ENCODE results near the gene SYNJ2. TPM values are rescaled to one million over a fixed set of nuclear protein-coding genes. Genes with fewer than 3 reads are reported as not detected.
"Not testable (repeated sequence)": the region's sequence is repeated elsewhere in the genome, so short reads cannot be mapped to it uniquely, and the experiment has no call there.

The SYNJ2 gene
- total and polyA plus RNA-seq, 2 donors from 2014 or later = 1.7 to 15.8 TPM

DNA sequence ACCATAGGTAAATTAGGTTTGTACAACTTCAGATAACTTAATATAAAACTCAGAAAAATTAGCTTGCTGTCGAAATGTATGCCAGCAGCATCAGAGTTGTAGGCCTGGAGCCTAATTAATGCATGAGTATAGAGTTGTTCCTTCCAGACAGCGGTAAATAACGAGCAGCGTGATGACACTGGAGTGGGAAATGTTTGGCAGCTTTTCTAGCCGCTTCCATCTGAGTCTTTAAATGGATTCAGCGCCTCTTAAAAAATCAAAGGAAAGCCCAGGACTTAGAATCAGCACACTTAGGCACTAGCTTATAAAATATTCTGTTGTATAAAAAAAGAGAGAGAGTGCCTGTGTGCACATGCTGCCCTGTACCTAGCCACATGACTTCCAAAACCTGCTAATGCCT lies 43.7 kb upstream of the SYNJ2 start:
- FAIRE-seq (no peak), DNase-seq (no peak)
- TF ChIP-seq CTCF (IDR thresholded peaks at IDR 0.05; ENCODE audit: borderline replicate concordance, extremely low read depth, insufficient read depth) = no peak
- no peaks in the 10 kb centered on the region for H3K9me3 ChIP-seq (ENCODE audit: control insufficient read depth in 2 of 3, insufficient read depth in 1 of 3, low read length in 3 of 3)
- intact Hi-C loops (cut with DNase I) = no loop called here
- no peak overlapping the region for H3K9ac ChIP-seq (ENCODE audit: low read length in 3 of 3)
- H3K27ac ChIP-seq (ENCODE audit: low read depth in 2 of 2, low read length in 2 of 2) = no peak overlapping the region
- H3K4me3 ChIP-seq (ENCODE audit: low read length in 3 of 3) = no peak overlapping the region
- no peaks in the 10 kb centered on the region for H3K27me3 ChIP-seq (ENCODE audit: control insufficient read depth, insufficient read depth, low read length)
- H3K36me3 ChIP-seq (ENCODE audit: control insufficient read depth in 2 of 3, insufficient read depth in 3 of 3, low read length in 3 of 3) = peaks cover 0 to 54% (median 12%) of the 10 kb centered on the region in 3 donors
- H3K4me1 ChIP-seq (ENCODE audit: control insufficient read depth in 2 of 3, insufficient read depth in 2 of 3, low read depth in 1 of 3, low read length in 3 of 3) = peaks cover 0 to 4% (median 0%) of the 10 kb centered on the region in 3 donors

DNA sequence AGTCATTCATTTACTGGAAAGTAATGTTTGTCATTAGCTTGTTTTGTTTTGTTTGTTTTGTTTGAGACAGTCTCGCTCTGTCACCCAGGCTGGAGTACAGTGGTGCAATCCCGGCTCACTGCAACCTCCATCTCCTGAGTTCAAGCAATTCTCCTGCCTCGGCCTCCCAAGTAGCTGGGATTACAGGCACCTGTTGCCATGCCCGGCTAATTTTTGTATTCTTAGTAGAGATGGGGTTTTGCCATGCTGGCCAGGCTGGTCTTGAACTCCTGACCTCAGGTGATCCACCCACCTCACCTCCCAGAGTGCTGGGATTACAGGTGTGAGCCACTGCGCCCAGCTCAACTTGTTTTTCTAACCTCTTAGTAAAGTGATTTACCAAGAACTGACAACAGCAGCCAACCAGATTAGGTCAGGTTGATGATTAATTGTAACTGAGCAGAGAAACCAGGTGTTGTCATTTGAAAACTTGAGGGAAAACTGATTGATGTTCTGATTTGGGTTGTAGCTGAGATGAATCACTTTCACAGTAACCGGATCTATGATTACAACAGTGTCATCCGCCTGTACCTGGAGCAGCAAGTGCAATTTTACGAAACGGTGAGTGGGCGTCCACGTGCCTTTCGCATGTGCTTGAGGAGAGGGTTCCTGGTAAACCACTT lies 41.2 kb upstream of the SYNJ2 start:
- H3K9ac ChIP-seq (ENCODE audit: low read length in 3 of 3); H3K4me1 ChIP-seq (ENCODE audit: control insufficient read depth in 2 of 3, insufficient read depth in 2 of 3, low read depth in 1 of 3, low read length in 3 of 3); intact Hi-C loops (cut with DNase I); H3K4me3 ChIP-seq (ENCODE audit: low read length in 3 of 3); FAIRE-seq; H3K27ac ChIP-seq (ENCODE audit: low read depth in 2 of 2, low read length in 2 of 2); H3K27me3 ChIP-seq (ENCODE audit: control insufficient read depth, insufficient read depth, low read length); H3K9me3 ChIP-seq (ENCODE audit: control insufficient read depth in 2 of 3, insufficient read depth in 1 of 3, low read length in 3 of 3): not testable (repeated sequence)
- peak in 2 of 5 donors; percentile 16 to 23 for DNase-seq
- peaks cover 3 to 60% (median 17%) of the 10 kb centered on the region in 3 donors for H3K36me3 ChIP-seq (ENCODE audit: control insufficient read depth in 2 of 3, insufficient read depth in 3 of 3, low read length in 3 of 3)

- intact Hi-C loops (cut with DNase I) = no loop called here
- Histone ChIP-seq H3K9me3 (ENCODE audit: control insufficient read depth in 2 of 3, insufficient read depth in 1 of 3, low read length in 3 of 3) (no peaks in the 10 kb centered on the region), H3K27me3 (ENCODE audit: control insufficient read depth, insufficient read depth, low read length) (no peaks in the 10 kb centered on the region), H3K36me3 (ENCODE audit: control insufficient read depth in 2 of 3, insufficient read depth in 3 of 3, low read length in 3 of 3) (peaks cover 3 to 57% (median 15%) of the 10 kb centered on the region in 3 donors), H3K27ac (ENCODE audit: low read depth in 2 of 2, low read length in 2 of 2) (no peak overlapping the region), H3K9ac (ENCODE audit: low read length in 3 of 3) (no peak overlapping the region), H3K4me1 (ENCODE audit: control insufficient read depth in 2 of 3, insufficient read depth in 2 of 3, low read depth in 1 of 3, low read length in 3 of 3) (peaks cover 0 to 4% (median 0%) of the 10 kb centered on the region in 3 donors), H3K4me3 (ENCODE audit: low read length in 3 of 3) (no peak overlapping the region)
- TF ChIP-seq CTCF (IDR thresholded peaks at IDR 0.05; ENCODE audit: borderline replicate concordance, extremely low read depth, insufficient read depth) = no peak
- FAIRE-seq (no peak), DNase-seq (no peak)
Measured at GRCh38 chr6:157941101-157941863, 40.4 kb upstream of the SYNJ2 start.

- intact Hi-C loops (cut with DNase I) = no loop called here
- peaks cover 3 to 54% (median 13%) of the 10 kb centered on the region in 3 donors for H3K36me3 ChIP-seq (ENCODE audit: control insufficient read depth in 2 of 3, insufficient read depth in 3 of 3, low read length in 3 of 3)
- no peak for TF ChIP-seq CTCF (IDR thresholded peaks at IDR 0.05; ENCODE audit: borderline replicate concordance, extremely low read depth, insufficient read depth)
- peaks cover 0 to 4% (median 0%) of the 10 kb centered on the region in 3 donors for H3K4me1 ChIP-seq (ENCODE audit: control insufficient read depth in 2 of 3, insufficient read depth in 2 of 3, low read depth in 1 of 3, low read length in 3 of 3)
- H3K27me3 ChIP-seq (ENCODE audit: control insufficient read depth, insufficient read depth, low read length) = no peaks in the 10 kb centered on the region
- H3K27ac ChIP-seq (ENCODE audit: low read depth in 2 of 2, low read length in 2 of 2) = no peak overlapping the region
- FAIRE-seq (no peak), DNase-seq (no peak)
- no peak overlapping the region for H3K9ac ChIP-seq (ENCODE audit: low read length in 3 of 3)
- no peaks in the 10 kb centered on the region for H3K9me3 ChIP-seq (ENCODE audit: control insufficient read depth in 2 of 3, insufficient read depth in 1 of 3, low read length in 3 of 3)
- H3K4me3 ChIP-seq (ENCODE audit: low read length in 3 of 3) = no peak overlapping the region
Measured at GRCh38 chr6:157942351-157942750, 39.3 kb upstream of the SYNJ2 start.

Data from kidney (tissue), 14 donors.